ENCODE results near the gene TIMMDC1. TPM values are rescaled to one million over a fixed set of nuclear protein-coding genes. Genes with fewer than 3 reads are reported as not detected.
A peak's percentile ranks its signal among the peaks of the same experiment; 100 is the strongest.
"Not testable (repeated sequence)": the region's sequence is repeated elsewhere in the genome, so short reads cannot be mapped to it uniquely, and the experiment has no call there.

The TIMMDC1 gene
- total and polyA plus RNA-seq, 7 donors, result 37.6 to 77.2 (median 53.2) TPM

- Histone ChIP-seq H3K4me1 (no peaks in the 10 kb centered on the region), H3K4me3 (no peak overlapping the region), H3K36me3 (no peaks in the 10 kb centered on the region), H3K27me3 (no peaks in the 10 kb centered on the region), H3K9me3 (no peaks in the 10 kb centered on the region), H3K27ac (no peak overlapping the region)
- TF ChIP-seq POLR2A (IDR thresholded peaks at IDR 0.05) (no peak), EP300 (IDR thresholded peaks at IDR 0.05) (no peak), POLR2AphosphoS5 (IDR thresholded peaks at IDR 0.05) (no peak), CTCF (IDR thresholded peaks at IDR 0.05) (no peak)
- 57 to 67% methylated on average over 6 of the region's 6 CpGs for WGBS, 2 donors
- intact Hi-C loops (cut with DNase I), result no loop called here
- DNase-seq, result no peak
Observed at GRCh38 chr3:119562307-119562961, 64.1 kb downstream of the TIMMDC1 start.

- intact Hi-C loops (cut with DNase I); DNase-seq; H3K27ac ChIP-seq; H3K27me3 ChIP-seq; H3K36me3 ChIP-seq; H3K4me1 ChIP-seq; H3K4me3 ChIP-seq; H3K9me3 ChIP-seq: not testable (repeated sequence)
- WGBS, 2 donors, result 85 to 89% methylated on average over 2 of the region's 2 CpGs
Observed at GRCh38 chr3:119563334-119563733, 65.0 kb downstream of the TIMMDC1 start.

- Histone ChIP-seq H3K4me3 (no peak overlapping the region), H3K27me3 (no peaks in the 10 kb centered on the region), H3K36me3 (no peaks in the 10 kb centered on the region), H3K9me3 (no peaks in the 10 kb centered on the region), H3K4me1 (no peaks in the 10 kb centered on the region), H3K27ac (no peak overlapping the region)
- intact Hi-C loops (cut with DNase I), result no loop called here
- TF ChIP-seq POLR2AphosphoS5 (IDR thresholded peaks at IDR 0.05) (no peak), EP300 (IDR thresholded peaks at IDR 0.05) (no peak), POLR2A (IDR thresholded peaks at IDR 0.05) (no peak), CTCF (IDR thresholded peaks at IDR 0.05) (no peak)
- 78 to 87% methylated on average over 4 of the region's 4 CpGs for WGBS, 2 donors
- DNase-seq, result no peak
Observed at GRCh38 chr3:119569156-119569555, 70.8 kb downstream of the TIMMDC1 start.

GRCh38 chr3:119570229-119570628 lies 71.9 kb downstream of the TIMMDC1 start:
- no peaks in the 10 kb centered on the region for H3K27me3 ChIP-seq
- no peaks in the 10 kb centered on the region for H3K4me1 ChIP-seq
- H3K27ac ChIP-seq, result peak overlapping the region in 1 of 4 donors; percentile 20
- no peaks in the 10 kb centered on the region for H3K9me3 ChIP-seq
- DNase-seq, result no peak
- WGBS, 2 donors, result 72 to 74% methylated on average over 5 of the region's 5 CpGs
- intact Hi-C loops (cut with DNase I), result no loop called here
- no peak overlapping the region for H3K4me3 ChIP-seq
- no peaks in the 10 kb centered on the region for H3K36me3 ChIP-seq
- TF ChIP-seq EP300 (IDR thresholded peaks at IDR 0.05) (no peak), POLR2A (IDR thresholded peaks at IDR 0.05) (no peak), POLR2AphosphoS5 (IDR thresholded peaks at IDR 0.05) (no peak), CTCF (IDR thresholded peaks at IDR 0.05) (no peak)

GRCh38 chr3:119571230-119571629 lies 72.9 kb downstream of the TIMMDC1 start:
- WGBS, 2 donors, result 98 to 100% methylated on average over 1 of the region's 1 CpG
- TF ChIP-seq CTCF (IDR thresholded peaks at IDR 0.05), result no peak
- no peak for TF ChIP-seq EP300 (IDR thresholded peaks at IDR 0.05)
- TF ChIP-seq POLR2AphosphoS5 (IDR thresholded peaks at IDR 0.05), result no peak
- no peak for TF ChIP-seq POLR2A (IDR thresholded peaks at IDR 0.05)
- Histone ChIP-seq H3K9me3 (no peaks in the 10 kb centered on the region), H3K27me3 (no peaks in the 10 kb centered on the region), H3K4me3 (no peak overlapping the region), H3K36me3 (no peaks in the 10 kb centered on the region), H3K27ac (peak overlapping the region in 1 of 4 donors; percentile 4), H3K4me1 (no peaks in the 10 kb centered on the region)
- intact Hi-C loops (cut with DNase I), result no loop called here
- no peak for DNase-seq
